ENCODE data around the gene MDFI. TPM values are rescaled to one million over a fixed set of nuclear protein-coding genes. Genes with fewer than 3 reads are reported as not detected.

The MDFI gene
- total and polyA plus RNA-seq, 4 donors = 0.24 to 2.8 (median 0.50) TPM; not detected in 1

GRCh38 chr6:41667195-41667594, 28.9 kb downstream of the MDFI start (continued):
- TF ChIP-seq, protein P1, sequence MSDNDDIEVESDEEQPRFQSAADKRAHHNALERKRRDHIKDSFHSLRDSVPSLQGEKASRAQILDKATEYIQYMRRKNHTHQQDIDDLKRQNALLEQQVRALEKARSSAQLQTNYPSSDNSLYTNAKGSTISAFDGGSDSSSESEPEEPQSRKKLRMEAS (IDR thresholded peaks at IDR 0.05) = no peak
- TF ChIP-seq YY1 (IDR thresholded peaks at IDR 0.05) (no peak), EGR1 (IDR thresholded peaks at IDR 0.05; ENCODE audit: low read depth in 2 of 2) (no peak), HNF4G (IDR thresholded peaks at IDR 0.05) (no peak)

DNA sequence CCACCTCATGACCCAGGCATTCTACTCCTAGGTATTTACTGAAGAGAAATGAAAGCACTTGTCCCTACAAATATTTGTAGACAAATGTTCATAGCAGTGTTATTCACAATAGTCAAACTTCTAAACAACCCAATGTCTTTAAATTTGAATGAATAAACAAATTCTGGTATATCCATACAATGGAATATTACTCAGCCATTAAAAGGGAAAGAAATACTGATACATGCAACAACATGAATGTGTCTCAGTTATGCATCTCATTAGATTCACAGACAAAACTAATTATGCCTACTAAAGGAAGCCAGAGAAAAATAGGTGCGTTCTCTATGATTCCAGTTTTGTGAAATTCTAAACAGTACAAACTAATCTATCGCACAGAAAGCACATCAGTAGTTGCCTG, 30.7 kb downstream of the MDFI start:
- Histone ChIP-seq H3K27ac (ENCODE audit: low read depth in 1 of 2, low read length in 2 of 2) (no peak overlapping the region), H3K4me3 (ENCODE audit: low read depth in 1 of 3, low read length in 3 of 3) (no peak overlapping the region), H3K27me3 (ENCODE audit: control insufficient read depth in 4 of 4, insufficient read depth in 4 of 4, low read length in 3 of 4) (peaks cover 0 to 9% (median 0%) of the 10 kb centered on the region in 4 donors), H3K9ac (ENCODE audit: low read depth in 1 of 2, low read length in 2 of 2) (no peak overlapping the region), H3K36me3 (ENCODE audit: control insufficient read depth in 4 of 4, insufficient read depth in 3 of 4, low read depth in 1 of 4, low read length in 3 of 4) (no peaks in the 10 kb centered on the region), H3K9me3 (ENCODE audit: control insufficient read depth in 4 of 4, low read length in 3 of 4) (peaks cover 0 to 3% (median 0%) of the 10 kb centered on the region in 4 donors), H3K4me1 (ENCODE audit: control insufficient read depth in 4 of 4, insufficient read depth in 4 of 4, low read length in 3 of 4) (no peaks in the 10 kb centered on the region)
- no peak for TF ChIP-seq HNF4A (conservative IDR thresholded peaks at IDR 0.05)
- no peak for TF ChIP-seq RAD21 (IDR thresholded peaks at IDR 0.05)
- TF ChIP-seq EGR1 (IDR thresholded peaks at IDR 0.05; ENCODE audit: low read depth in 2 of 2) = no peak
- DNase-seq (ENCODE audit: low spot score) = no peak
- 95% methylated on average over 2 of the region's 2 CpGs for WGBS

GRCh38 chr6:41670703-41671360, 32.6 kb downstream of the MDFI start:
- WGBS = 84% methylated on average over 9 of the region's 9 CpGs
- no peaks in the 10 kb centered on the region for H3K4me1 ChIP-seq (ENCODE audit: control insufficient read depth in 4 of 4, insufficient read depth in 4 of 4, low read length in 3 of 4)

DNA sequence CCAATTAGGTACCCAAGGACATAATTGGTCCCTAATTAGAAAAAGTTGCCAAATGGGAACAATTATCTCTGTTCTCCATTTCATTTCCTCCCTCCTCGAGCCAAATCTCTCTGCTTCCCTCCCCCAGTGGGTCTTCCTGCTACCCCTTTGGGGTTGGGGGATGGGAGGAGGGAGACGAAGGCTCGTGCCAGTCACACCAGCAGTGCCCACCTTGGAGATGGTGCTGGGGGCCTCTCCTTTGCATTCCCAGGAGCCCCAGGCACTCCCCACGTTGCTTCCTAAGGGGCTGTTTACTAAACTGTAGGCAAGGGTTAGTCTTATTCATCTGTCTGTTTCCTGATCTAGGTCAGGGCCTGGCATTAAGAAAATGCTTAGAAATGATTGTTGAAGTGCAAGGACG, 33.1 kb downstream of the MDFI start:
- 45% methylated on average over 5 of the region's 5 CpGs for WGBS
- peaks cover 0 to 3% (median 0%) of the 10 kb centered on the region in 4 donors for H3K9me3 ChIP-seq (ENCODE audit: control insufficient read depth in 4 of 4, low read length in 3 of 4)
- H3K36me3 ChIP-seq (ENCODE audit: control insufficient read depth in 4 of 4, insufficient read depth in 3 of 4, low read depth in 1 of 4, low read length in 3 of 4) = no peaks in the 10 kb centered on the region
- no peak overlapping the region for H3K4me3 ChIP-seq (ENCODE audit: low read depth in 1 of 3, low read length in 3 of 3)
- no peaks in the 10 kb centered on the region for H3K4me1 ChIP-seq (ENCODE audit: control insufficient read depth in 4 of 4, insufficient read depth in 4 of 4, low read length in 3 of 4)
- no peak overlapping the region for H3K9ac ChIP-seq (ENCODE audit: low read depth in 1 of 2, low read length in 2 of 2)
- no peak for DNase-seq (ENCODE audit: low spot score)
- H3K27ac ChIP-seq (ENCODE audit: low read depth in 1 of 2, low read length in 2 of 2) = no peak overlapping the region
- peaks cover 0 to 9% (median 2%) of the 10 kb centered on the region in 4 donors for H3K27me3 ChIP-seq (ENCODE audit: control insufficient read depth in 4 of 4, insufficient read depth in 4 of 4, low read length in 3 of 4)
- TF ChIP-seq, protein P2, sequence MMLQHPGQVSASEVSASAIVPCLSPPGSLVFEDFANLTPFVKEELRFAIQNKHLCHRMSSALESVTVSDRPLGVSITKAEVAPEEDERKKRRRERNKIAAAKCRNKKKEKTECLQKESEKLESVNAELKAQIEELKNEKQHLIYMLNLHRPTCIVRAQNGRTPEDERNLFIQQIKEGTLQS (IDR thresholded peaks at IDR 0.05) = no peak
- TF ChIP-seq, protein P1 (IDR thresholded peaks at IDR 0.05) = no peak
- TF ChIP-seq TAF1 (conservative IDR thresholded peaks at IDR 0.05) = no peak
- TF ChIP-seq REST (IDR thresholded peaks at IDR 0.05) = no peak
- no peak for TF ChIP-seq HNF4G (IDR thresholded peaks at IDR 0.05)
- TF ChIP-seq ZBTB33 (IDR thresholded peaks at IDR 0.05) = no peak
- no peak for TF ChIP-seq FOXA1 (IDR thresholded peaks at IDR 0.05)
- no peak for TF ChIP-seq GABPA (IDR thresholded peaks at IDR 0.05 in 1 of 2, conservative IDR thresholded peaks at IDR 0.05 in 1 of 2)
- TF ChIP-seq RXRA (IDR thresholded peaks at IDR 0.05) = no peak
- TF ChIP-seq YY1 (IDR thresholded peaks at IDR 0.05) = no peak
- TF ChIP-seq NR2F2 (IDR thresholded peaks at IDR 0.05) = no peak
- TF ChIP-seq HNF4A (conservative IDR thresholded peaks at IDR 0.05) = no peak
- TF ChIP-seq JUND (IDR thresholded peaks at IDR 0.05) = no peak

More at GRCh38 chr6:41670703-41671360, 32.6 kb downstream of the MDFI start:
- peaks cover 0 to 9% (median under 1%) of the 10 kb centered on the region in 4 donors for H3K27me3 ChIP-seq (ENCODE audit: control insufficient read depth in 4 of 4, insufficient read depth in 4 of 4, low read length in 3 of 4)
- no peak overlapping the region for H3K4me3 ChIP-seq (ENCODE audit: low read depth in 1 of 3, low read length in 3 of 3)
- peaks cover 0 to 3% (median 0%) of the 10 kb centered on the region in 4 donors for H3K9me3 ChIP-seq (ENCODE audit: control insufficient read depth in 4 of 4, low read length in 3 of 4)
- no peaks in the 10 kb centered on the region for H3K36me3 ChIP-seq (ENCODE audit: control insufficient read depth in 4 of 4, insufficient read depth in 3 of 4, low read depth in 1 of 4, low read length in 3 of 4)
- H3K9ac ChIP-seq (ENCODE audit: low read depth in 1 of 2, low read length in 2 of 2) = no peak overlapping the region
- DNase-seq (ENCODE audit: low spot score) = no peak
- TF ChIP-seq RAD21 (IDR thresholded peaks at IDR 0.05) = no peak
- TF ChIP-seq NR2F2 (IDR thresholded peaks at IDR 0.05) = no peak
- no peak for TF ChIP-seq JUND (IDR thresholded peaks at IDR 0.05)
- TF ChIP-seq HNF4G (IDR thresholded peaks at IDR 0.05) = no peak
- TF ChIP-seq, protein P2 (IDR thresholded peaks at IDR 0.05) = no peak
- no peak overlapping the region for H3K27ac ChIP-seq (ENCODE audit: low read depth in 1 of 2, low read length in 2 of 2)

Data from liver (tissue), 9 donors.